Stomach smooth muscle (tissue), 2 donors: ENCODE data around the gene C17orf113.

Experiments used
- H3K27ac ChIP-seq: one replicate; pipeline ENCODE4 v1.7.0; 2013; ENCODE audit warnings: mild to moderate bottlenecking, low read length, inconsistent platforms
- H3K27me3 ChIP-seq, 2 donors: one replicate each; pipeline ENCODE4 v1.7.0; 2013; ENCODE audit warnings: low read length in 2 of 2; ENCODE audit not compliant: insufficient read depth in 2 of 2, control insufficient read depth in 1 of 2
- H3K36me3 ChIP-seq, 2 donors: one replicate each; pipeline ENCODE4 v1.7.0; 2013; ENCODE audit warnings: low read length in 2 of 2; ENCODE audit not compliant: control insufficient read depth in 2 of 2, insufficient read depth in 2 of 2
- H3K4me1 ChIP-seq: one replicate; pipeline ENCODE4 v1.7.0; 2013; ENCODE audit warnings: low read length; ENCODE audit not compliant: control insufficient read depth, insufficient read depth
- H3K4me3 ChIP-seq, 2 donors: one replicate each; pipeline ENCODE4 v1.7.0; 2013; ENCODE audit warnings: low read length in 2 of 2
- H3K9ac ChIP-seq, 2 donors: one replicate each; pipeline ENCODE4 v1.7.0; 2013; ENCODE audit warnings: low read length in 2 of 2, mild to moderate bottlenecking in 1 of 2
- H3K9me3 ChIP-seq, 2 donors: one replicate each; pipeline ENCODE4 v1.7.0; 2013; ENCODE audit warnings: low read length in 2 of 2; ENCODE audit not compliant: control insufficient read depth in 2 of 2
- donor health status: healthy.
- donor health status: Pancreatic carcinoma.

The C17orf113 gene

GRCh38 chr17:42050393-42051012, at the start of gene C17orf113:
Gene C17orf113, minus strand, starts transcription at chr17:42050601. Its CDS starts 7,225 bp downstream, at chr17:42043376.
- Histone ChIP-seq H3K4me3 (peak within 1 kb of the TSS in 1 of 2 donors; percentile 73), H3K27me3 (peaks cover 23 to 25% of the 10 kb centered on the region in 2 donors), H3K36me3 (no peaks in the 10 kb centered on the region), H3K9me3 (no peaks in the 10 kb centered on the region), H3K4me1 (peaks cover 7% of the 10 kb centered on the region), H3K9ac (peak within 1 kb of the TSS in 1 of 2 donors; percentile 62), H3K27ac (no peak within 1 kb of the TSS)

GRCh38 chr17:42098730-42099399, 48.5 kb upstream of the C17orf113 start:
- Histone ChIP-seq H3K9ac (peak overlapping the region in 1 of 2 donors; percentile 36), H3K36me3 (peaks cover 0 to 4% of the 10 kb centered on the region in 2 donors), H3K4me3 (no peak overlapping the region), H3K4me1 (peaks cover 7% of the 10 kb centered on the region), H3K27ac (no peak overlapping the region), H3K27me3 (peaks cover 23 to 27% of the 10 kb centered on the region in 2 donors), H3K9me3 (no peaks in the 10 kb centered on the region)

GRCh38 chr17:42097691-42098631, 47.6 kb upstream of the C17orf113 start, which contains the start of gene ZNF385C:
Gene ZNF385C, minus strand, starts transcription at chr17:42098473. Its CDS starts 35,417 bp downstream, at chr17:42063056.
- Histone ChIP-seq H3K27me3 (peaks cover 23 to 27% of the 10 kb centered on the region in 2 donors), H3K27ac (no peak within 1 kb of the TSS), H3K4me1 (peaks cover 7% of the 10 kb centered on the region), H3K9me3 (no peaks in the 10 kb centered on the region), H3K9ac (peak within 1 kb of the TSS in 1 of 2 donors; percentile 36), H3K36me3 (peaks cover 0 to under 1% of the 10 kb centered on the region in 2 donors), H3K4me3 (no peak within 1 kb of the TSS)

- H3K9ac ChIP-seq = no peak overlapping the region
Measured at GRCh38 chr17:42096360-42097111, 46.1 kb upstream of the C17orf113 start.

GRCh38 chr17:42094375-42095069, 44.1 kb upstream of the C17orf113 start:
- no peaks in the 10 kb centered on the region for H3K9me3 ChIP-seq
- peaks cover 23 to 27% of the 10 kb centered on the region in 2 donors for H3K27me3 ChIP-seq
- H3K4me1 ChIP-seq = peaks cover 4% of the 10 kb centered on the region
- H3K9ac ChIP-seq = no peak overlapping the region
- H3K27ac ChIP-seq = no peak overlapping the region
- no peaks in the 10 kb centered on the region for H3K36me3 ChIP-seq
- H3K4me3 ChIP-seq = no peak overlapping the region

More at GRCh38 chr17:42096360-42097111, 46.1 kb upstream of the C17orf113 start:
- peaks cover 4% of the 10 kb centered on the region for H3K4me1 ChIP-seq
- H3K4me3 ChIP-seq = no peak overlapping the region
- H3K27me3 ChIP-seq = peaks cover 23 to 27% of the 10 kb centered on the region in 2 donors
- H3K27ac ChIP-seq = no peak overlapping the region
- H3K36me3 ChIP-seq = no peaks in the 10 kb centered on the region
- no peaks in the 10 kb centered on the region for H3K9me3 ChIP-seq

- Histone ChIP-seq H3K27ac (no peak overlapping the region), H3K4me3 (no peak overlapping the region), H3K4me1 (peaks cover under 1% of the 10 kb centered on the region), H3K9me3 (no peaks in the 10 kb centered on the region), H3K9ac (no peak overlapping the region), H3K36me3 (no peaks in the 10 kb centered on the region), H3K27me3 (peaks cover 27 to 30% of the 10 kb centered on the region in 2 donors)
Measured at GRCh38 chr17:42092939-42093338, 42.5 kb upstream of the C17orf113 start.

- Histone ChIP-seq H3K27me3 (peaks cover 11 to 13% of the 10 kb centered on the region in 2 donors), H3K4me1 (no peaks in the 10 kb centered on the region), H3K27ac (no peak overlapping the region), H3K9me3 (no peaks in the 10 kb centered on the region), H3K36me3 (no peaks in the 10 kb centered on the region), H3K9ac (no peak overlapping the region), H3K4me3 (no peak overlapping the region)
Measured at GRCh38 chr17:42090964-42091790, 40.8 kb upstream of the C17orf113 start.

- no peaks in the 10 kb centered on the region for H3K9me3 ChIP-seq
- H3K4me3 ChIP-seq = no peak overlapping the region
- H3K27me3 ChIP-seq = peaks cover 6% of the 10 kb centered on the region in 2 donors
Measured at GRCh38 chr17:42088736-42089135, 38.3 kb upstream of the C17orf113 start.

More at GRCh38 chr17:42088736-42089135, 38.3 kb upstream of the C17orf113 start:
- Histone ChIP-seq H3K27ac (no peak overlapping the region), H3K36me3 (no peaks in the 10 kb centered on the region), H3K9ac (no peak overlapping the region), H3K4me1 (no peaks in the 10 kb centered on the region)
